Trophoblast cell (in vitro differentiated cells and primary cell): ENCODE measurements around the gene PLEK2.

ENCODE experiments used
- DNase-seq, 2 donors: peaks; one replicate each; pipeline ENCODE4 v3.0.0-alpha.2; 2016
- H2AFZ ChIP-seq: 2 replicates; pipeline ENCODE4 v1.6.1; 2013; ENCODE audit warnings: low read length, moderate library complexity, mild to moderate bottlenecking; ENCODE audit not compliant: insufficient read depth, poor library complexity
- H2AK5ac ChIP-seq: 2 replicates; pipeline ENCODE4 v1.6.1; 2013; ENCODE audit warnings: mild to moderate bottlenecking, low read length
- H2BK120ac ChIP-seq: 2 replicates; pipeline ENCODE4 v1.6.1; 2013; ENCODE audit warnings: low read length, mild to moderate bottlenecking, moderate library complexity; ENCODE audit not compliant: insufficient read depth, poor library complexity
- H2BK12ac ChIP-seq: 2 replicates; pipeline ENCODE4 v1.6.1; 2013; ENCODE audit warnings: mild to moderate bottlenecking, low read length, moderate library complexity
- H2BK5ac ChIP-seq: 2 replicates; pipeline ENCODE4 v1.6.1; 2013; ENCODE audit warnings: low read length, low read depth, moderate library complexity, mild to moderate bottlenecking; ENCODE audit not compliant: poor library complexity
- H3K14ac ChIP-seq: 2 replicates; pipeline ENCODE4 v1.6.1; 2013; ENCODE audit warnings: mild to moderate bottlenecking, low read length
- H3K18ac ChIP-seq: 2 replicates; pipeline ENCODE4 v1.6.1; 2013; ENCODE audit warnings: mild to moderate bottlenecking, low read length
- H3K23ac ChIP-seq: 2 replicates; pipeline ENCODE4 v1.6.1; 2013; ENCODE audit warnings: low read length
- H3K27ac ChIP-seq: 2 replicates; pipeline ENCODE4 v1.5.1; 2013; ENCODE audit warnings: low read depth, mild to moderate bottlenecking, inconsistent platforms, low read length, moderate library complexity
- H3K27me3 ChIP-seq: 2 replicates; pipeline ENCODE4 v1.6.1; 2013; ENCODE audit warnings: inconsistent platforms, mild to moderate bottlenecking, low read length, moderate library complexity; ENCODE audit not compliant: insufficient read depth
- H3K36me3 ChIP-seq, 2 experiments: 1 replicate in 1 of 2; 2 replicates in 1 of 2; pipeline ENCODE4 v1.6.1; 2013; ENCODE audit warnings: low read length in 2 of 2, mild to moderate bottlenecking in 2 of 2, moderate library complexity in 1 of 2; ENCODE audit not compliant: insufficient read depth in 2 of 2, control insufficient read depth in 1 of 2
- H3K4ac ChIP-seq: 2 replicates; pipeline ENCODE4 v1.6.1; 2013; ENCODE audit warnings: low read depth, mild to moderate bottlenecking, low read length, moderate library complexity
- H3K4me1 ChIP-seq, 2 experiments: 1 replicate in 1 of 2; 2 replicates in 1 of 2; pipeline ENCODE4 v1.6.1; 2013; ENCODE audit warnings: low read length in 2 of 2, mild to moderate bottlenecking in 2 of 2, moderate library complexity in 1 of 2; ENCODE audit not compliant: insufficient read depth in 2 of 2, control insufficient read depth in 1 of 2
- H3K4me2 ChIP-seq: 2 replicates; pipeline ENCODE4 v1.6.1; 2013; ENCODE audit warnings: inconsistent platforms, mild to moderate bottlenecking, low read length, moderate library complexity
- H3K4me3 ChIP-seq: 2 replicates; pipeline ENCODE4 v1.5.1; 2013; ENCODE audit warnings: mild to moderate bottlenecking, low read depth, low read length, inconsistent platforms
- H3K79me1 ChIP-seq: one replicate; pipeline ENCODE4 v1.6.1; 2013; ENCODE audit warnings: low read length
- H3K79me2 ChIP-seq: 2 replicates; pipeline ENCODE4 v1.6.1; 2013; ENCODE audit warnings: low read length, mild to moderate bottlenecking; ENCODE audit not compliant: control insufficient read depth, insufficient read depth, poor library complexity
- H3K9ac ChIP-seq: 2 replicates; pipeline ENCODE4 v1.6.1; 2013; ENCODE audit warnings: mild to moderate bottlenecking, low read length
- H3K9me3 ChIP-seq: 2 replicates; pipeline ENCODE4 v1.6.1; 2013; ENCODE audit warnings: low read depth, mild to moderate bottlenecking, control low read depth, inconsistent platforms, low read length; ENCODE audit not compliant: insufficient read depth
- H4K12ac ChIP-seq: 2 replicates; pipeline ENCODE4 v1.6.1; 2013; ENCODE audit warnings: low read depth, mild to moderate bottlenecking, low read length, moderate library complexity
- H4K8ac ChIP-seq: 2 replicates; pipeline ENCODE4 v1.6.1; 2013; ENCODE audit warnings: low read depth, mild to moderate bottlenecking, low read length, moderate library complexity
- H4K91ac ChIP-seq: one replicate; pipeline ENCODE4 v1.6.1; 2013; ENCODE audit warnings: low read depth, mild to moderate bottlenecking, low read length, moderate library complexity
- WGBS: extraction: QIAGEN DNeasy Blood & Tissue Kit; methylation state at CpG from one replicate; pipeline ENCODE4 v1.1.7; 2013; ENCODE audit warnings: missing lambda C conversion rate; ENCODE audit not compliant: insufficient read length, insufficient coverage; ENCODE audit errors: extremely low coverage; 5-methylcytosine and 5-hydroxymethylcytosine counted together

The PLEK2 gene

DNA sequence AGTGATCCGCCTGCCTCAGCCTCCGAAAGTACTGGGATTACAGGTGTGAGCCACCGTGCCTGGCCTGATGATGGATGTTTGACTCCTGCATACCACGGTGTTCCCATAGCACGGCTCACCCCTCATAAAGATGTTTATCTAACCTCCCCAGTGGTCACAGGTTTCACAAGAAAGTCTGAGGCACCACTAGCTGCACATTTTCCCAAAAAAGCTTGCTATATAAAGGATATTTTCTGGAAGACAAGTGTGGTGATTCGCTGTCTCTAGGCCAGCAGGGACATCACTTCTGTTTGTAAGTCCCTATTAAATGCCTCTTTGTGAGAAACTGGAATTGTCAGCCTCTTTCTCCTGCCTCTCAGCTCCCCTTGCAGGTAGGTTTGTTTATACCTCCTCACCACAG is 18.3 kb downstream of the PLEK2 start:
- Histone ChIP-seq H3K4ac (no peak overlapping the region), H3K79me1 (no peaks in the 10 kb centered on the region), H3K18ac (no peak overlapping the region), H3K4me2 (no peak overlapping the region), H3K27me3 (no peaks in the 10 kb centered on the region), H3K27ac (no peak overlapping the region), H3K23ac (no peak overlapping the region), H3K9me3 (peaks cover 3% of the 10 kb centered on the region), H4K12ac (no peak overlapping the region), H3K36me3 (no peaks in the 10 kb centered on the region), H4K91ac (no peak overlapping the region), H3K4me3 (no peak overlapping the region), H2AFZ (no peak overlapping the region), H2BK5ac (no peak overlapping the region), H3K79me2 (no peaks in the 10 kb centered on the region), H2BK12ac (no peak overlapping the region), H3K4me1 (peaks cover 19 to 29% of the 10 kb centered on the region in 2 experiments), H2AK5ac (no peak overlapping the region), H4K8ac (no peak overlapping the region), H3K9ac (no peak overlapping the region), H3K14ac (no peak overlapping the region), H2BK120ac (no peak overlapping the region)
- no peak for DNase-seq
- whole genome bisulfite sequencing: no CpG with 5 or more reads among the region's 6 CpGs

DNA sequence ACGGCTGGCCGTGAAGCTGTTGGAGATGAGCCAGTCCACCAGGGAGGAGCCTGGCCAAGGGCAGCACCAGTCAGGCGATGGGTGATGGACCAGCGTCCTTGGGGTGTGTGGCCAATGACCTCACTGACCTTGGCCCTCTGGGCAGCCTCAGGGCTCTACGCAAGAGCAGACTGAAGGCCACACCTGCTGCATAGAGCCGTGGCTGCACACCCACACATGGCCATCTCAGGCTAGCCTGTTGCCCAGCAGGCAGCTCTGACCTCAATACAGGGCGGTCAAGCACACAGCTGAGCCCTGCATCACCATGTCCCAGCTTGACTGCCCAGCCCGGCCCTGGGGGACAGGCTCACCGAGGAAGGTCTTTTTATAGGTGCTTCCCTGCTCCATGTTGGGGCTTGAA is 19.2 kb downstream of the PLEK2 start:
- Histone ChIP-seq H2BK120ac (no peak overlapping the region), H4K12ac (no peak overlapping the region), H3K4ac (no peak overlapping the region), H2BK12ac (no peak overlapping the region), H3K9ac (no peak overlapping the region), H2BK5ac (no peak overlapping the region), H2AK5ac (no peak overlapping the region), H3K4me2 (no peak overlapping the region), H3K27ac (no peak overlapping the region), H3K9me3 (peaks cover 3% of the 10 kb centered on the region), H2AFZ (no peak overlapping the region), H3K4me1 (peaks cover 19 to 29% of the 10 kb centered on the region in 2 experiments), H3K79me1 (no peaks in the 10 kb centered on the region), H4K91ac (no peak overlapping the region), H3K14ac (no peak overlapping the region), H3K27me3 (no peaks in the 10 kb centered on the region), H3K23ac (no peak overlapping the region), H3K4me3 (no peak overlapping the region), H3K36me3 (no peaks in the 10 kb centered on the region), H3K79me2 (no peaks in the 10 kb centered on the region), H3K18ac (no peak overlapping the region), H4K8ac (no peak overlapping the region)
- WGBS: no CpG with 5 or more reads among the region's 9 CpGs
- no peak for DNase-seq

DNA sequence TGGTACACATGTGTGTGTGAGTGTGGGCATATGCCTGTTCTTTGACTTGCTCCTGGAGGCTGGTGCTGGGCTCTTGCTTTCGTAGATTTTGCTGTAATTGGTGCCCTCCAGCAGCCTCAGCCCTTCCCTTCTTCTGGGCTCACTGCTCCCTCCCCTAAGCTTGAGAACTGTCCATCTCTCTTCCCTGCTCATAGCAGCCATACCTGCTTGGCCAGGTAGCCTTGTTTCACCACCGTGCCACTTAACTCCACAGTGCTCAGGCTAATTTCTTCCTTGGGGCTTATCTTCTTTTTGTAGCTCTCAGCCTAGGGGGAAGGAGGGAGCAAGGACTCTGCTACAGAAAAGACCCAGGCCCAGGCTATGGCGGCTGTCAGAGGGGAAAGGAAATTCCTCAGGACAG is 19.8 kb downstream of the PLEK2 start:
- Histone ChIP-seq H3K9me3 (no peaks in the 10 kb centered on the region), H2AK5ac (no peak overlapping the region), H4K8ac (no peak overlapping the region), H3K79me1 (no peaks in the 10 kb centered on the region), H3K27ac (no peak overlapping the region), H2AFZ (no peak overlapping the region), H2BK120ac (no peak overlapping the region), H3K4me1 (peaks cover 19 to 26% of the 10 kb centered on the region in 2 experiments), H2BK5ac (no peak overlapping the region), H4K12ac (no peak overlapping the region), H3K14ac (no peak overlapping the region), H3K36me3 (peaks cover 0 to 2% of the 10 kb centered on the region in 2 experiments), H3K23ac (no peak overlapping the region), H3K4ac (no peak overlapping the region), H3K4me2 (no peak overlapping the region), H4K91ac (no peak overlapping the region), H2BK12ac (no peak overlapping the region), H3K18ac (no peak overlapping the region), H3K27me3 (no peaks in the 10 kb centered on the region), H3K79me2 (no peaks in the 10 kb centered on the region), H3K4me3 (no peak overlapping the region), H3K9ac (no peak overlapping the region)
- DNase-seq: peak; percentile 25 to 50
- no CpG with 5 or more reads among the region's 3 CpGs for WGBS

DNA sequence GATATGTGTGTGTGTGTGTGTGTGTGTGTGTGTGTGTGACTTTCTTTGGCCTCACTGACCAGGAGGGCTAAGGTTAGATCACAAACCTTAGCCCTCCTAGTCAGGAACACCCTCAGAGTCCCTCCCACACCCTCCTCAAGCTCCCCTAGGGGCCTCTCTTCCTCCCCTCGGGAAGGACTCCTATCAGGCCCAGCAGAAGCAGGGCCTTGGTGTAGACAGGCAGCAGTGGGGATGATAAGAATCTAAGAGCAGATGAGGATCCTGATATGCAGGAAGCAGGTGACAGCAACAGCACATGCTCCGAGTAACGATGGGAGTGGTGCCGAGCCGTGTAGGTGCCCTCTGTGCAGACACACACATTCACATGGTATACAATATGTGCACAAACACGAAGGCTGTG is 20.7 kb downstream of the PLEK2 start:
- H3K4me1 ChIP-seq: peaks cover 17 to 24% of the 10 kb centered on the region in 2 experiments
- H2BK120ac ChIP-seq: no peak overlapping the region
- H3K4me2 ChIP-seq: no peak overlapping the region
- H2BK5ac ChIP-seq: no peak overlapping the region
- H2AK5ac ChIP-seq: no peak overlapping the region
- DNase-seq: peak; percentile 48 to 62
- H4K91ac ChIP-seq: no peak overlapping the region
- peaks cover 0 to 5% of the 10 kb centered on the region in 2 experiments for H3K36me3 ChIP-seq
- no peak overlapping the region for H3K4me3 ChIP-seq
- H3K18ac ChIP-seq: no peak overlapping the region
- no peak overlapping the region for H3K9ac ChIP-seq
- H3K4ac ChIP-seq: no peak overlapping the region
- H3K23ac ChIP-seq: no peak overlapping the region
- H2AFZ ChIP-seq: no peak overlapping the region
- no peaks in the 10 kb centered on the region for H3K9me3 ChIP-seq
- H3K79me2 ChIP-seq: no peaks in the 10 kb centered on the region
- no peak overlapping the region for H4K12ac ChIP-seq
- H4K8ac ChIP-seq: no peak overlapping the region
- no peak overlapping the region for H2BK12ac ChIP-seq
- no peaks in the 10 kb centered on the region for H3K79me1 ChIP-seq
- no peak overlapping the region for H3K27ac ChIP-seq
- H3K27me3 ChIP-seq: no peaks in the 10 kb centered on the region
- H3K14ac ChIP-seq: no peak overlapping the region
- WGBS: no CpG with 5 or more reads among the region's 6 CpGs
